Body of pancreas (tissue), 4 donors: ENCODE measurements around the gene NHERF2.

Experiments
- POLR2A ChIP-seq, 3 donors: fragments of 450-650 bp; IDR thresholded peaks; one replicate each; pipeline ENCODE4 v1.6.1; 2016; ENCODE audit warnings: antibody characterized with exemption in 3 of 3, mild to moderate bottlenecking in 2 of 3
- TF ChIP-seq, protein P1 (sequence below), 7 experiments: fragments of 450-650 bp in 4 of 7; fragments of 200-600 bp in 3 of 7; sonication (generic) in 3 of 7; IDR thresholded peaks; one replicate each; pipeline ENCODE4 v1.5.1; 2016 to 2019; ENCODE audit warnings: antibody characterized with exemption in 7 of 7

DNA sequence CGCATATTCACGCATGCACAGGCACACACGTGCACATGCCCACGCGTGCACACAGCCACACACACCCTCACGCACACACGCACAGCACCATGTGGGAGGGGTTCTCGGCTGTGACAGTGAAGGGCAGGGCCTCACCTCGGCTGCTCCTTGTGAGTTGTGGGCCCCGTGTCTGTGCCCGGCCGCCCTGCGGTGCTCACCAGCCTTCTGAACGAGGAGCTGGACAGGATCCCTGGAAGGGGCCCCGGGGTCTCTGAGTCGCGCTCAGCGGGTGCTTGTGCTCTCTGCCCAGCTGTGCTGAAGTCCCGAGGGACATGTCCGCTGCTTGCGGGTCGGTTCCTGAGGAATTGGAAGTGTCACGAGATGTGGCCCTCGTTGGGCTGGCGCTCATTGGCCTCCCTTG lies 37.2 kb downstream of the NHERF2 start:
- TF ChIP-seq, protein P1, sequence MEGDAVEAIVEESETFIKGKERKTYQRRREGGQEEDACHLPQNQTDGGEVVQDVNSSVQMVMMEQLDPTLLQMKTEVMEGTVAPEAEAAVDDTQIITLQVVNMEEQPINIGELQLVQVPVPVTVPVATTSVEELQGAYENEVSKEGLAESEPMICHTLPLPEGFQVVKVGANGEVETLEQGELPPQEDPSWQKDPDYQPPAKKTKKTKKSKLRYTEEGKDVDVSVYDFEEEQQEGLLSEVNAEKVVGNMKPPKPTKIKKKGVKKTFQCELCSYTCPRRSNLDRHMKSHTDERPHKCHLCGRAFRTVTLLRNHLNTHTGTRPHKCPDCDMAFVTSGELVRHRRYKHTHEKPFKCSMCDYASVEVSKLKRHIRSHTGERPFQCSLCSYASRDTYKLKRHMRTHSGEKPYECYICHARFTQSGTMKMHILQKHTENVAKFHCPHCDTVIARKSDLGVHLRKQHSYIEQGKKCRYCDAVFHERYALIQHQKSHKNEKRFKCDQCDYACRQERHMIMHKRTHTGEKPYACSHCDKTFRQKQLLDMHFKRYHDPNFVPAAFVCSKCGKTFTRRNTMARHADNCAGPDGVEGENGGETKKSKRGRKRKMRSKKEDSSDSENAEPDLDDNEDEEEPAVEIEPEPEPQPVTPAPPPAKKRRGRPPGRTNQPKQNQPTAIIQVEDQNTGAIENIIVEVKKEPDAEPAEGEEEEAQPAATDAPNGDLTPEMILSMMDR (IDR thresholded peaks at IDR 0.05) = no peak
- TF ChIP-seq POLR2A (IDR thresholded peaks at IDR 0.05) = no peak
